ENCODE data around the gene CERS3.
"Not testable (repeated sequence)": the region's sequence is repeated elsewhere in the genome, so short reads cannot be mapped to it uniquely, and the experiment has no call there.

The CERS3 gene

DNA sequence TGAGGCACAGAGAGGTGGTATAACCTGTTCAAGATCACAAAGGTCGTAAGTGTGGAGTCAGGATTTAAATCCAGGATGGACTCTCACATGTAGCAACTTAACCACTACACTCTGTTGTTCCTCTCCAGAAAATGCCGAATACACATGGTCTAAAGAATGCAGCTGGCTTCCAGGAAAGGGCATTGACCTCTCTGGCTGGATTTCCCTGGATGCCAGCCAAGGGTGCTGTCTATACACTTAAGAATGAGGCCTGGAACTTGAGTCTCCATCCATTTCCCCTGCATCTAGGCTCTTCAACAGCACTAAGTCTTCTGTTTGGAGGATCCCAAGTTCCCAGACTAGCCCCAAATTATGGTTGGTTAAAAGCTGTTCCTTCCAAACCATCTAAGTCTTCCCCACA lies 60.5 kb downstream of the CERS3 start:
- H3K27ac ChIP-seq (ENCODE audit: low read depth, low read length) = no peak overlapping the region
- no peak overlapping the region for H3K4me3 ChIP-seq (ENCODE audit: low read depth, low read length)
- no peaks in the 10 kb centered on the region for H3K36me3 ChIP-seq (ENCODE audit: insufficient read depth, low read length)
- no peaks in the 10 kb centered on the region for H3K4me1 ChIP-seq (ENCODE audit: control insufficient read depth, insufficient read depth, low read length, unreplicated experiment)
- H2AFZ ChIP-seq (ENCODE audit: low read length, unreplicated experiment) = no peak overlapping the region
- H3K79me2 ChIP-seq (ENCODE audit: control insufficient read depth, insufficient read depth, low read length, unreplicated experiment) = no peaks in the 10 kb centered on the region
- no peaks in the 10 kb centered on the region for H3K27me3 ChIP-seq (ENCODE audit: insufficient read depth, low read length)

- H3K27ac ChIP-seq (ENCODE audit: low read depth, low read length) = no peak overlapping the region
- no peak overlapping the region for H2AFZ ChIP-seq (ENCODE audit: low read length, unreplicated experiment)
- H3K36me3 ChIP-seq (ENCODE audit: insufficient read depth, low read length) = no peaks in the 10 kb centered on the region
- no peaks in the 10 kb centered on the region for H3K4me1 ChIP-seq (ENCODE audit: control insufficient read depth, insufficient read depth, low read length, unreplicated experiment)
- H3K4me3 ChIP-seq (ENCODE audit: low read depth, low read length) = no peak overlapping the region
- H3K79me2 ChIP-seq (ENCODE audit: control insufficient read depth, insufficient read depth, low read length, unreplicated experiment) = no peaks in the 10 kb centered on the region
- H3K27me3 ChIP-seq (ENCODE audit: insufficient read depth, low read length) = no peaks in the 10 kb centered on the region
Observed at GRCh38 chr15:100466073-100466472, 62.7 kb downstream of the CERS3 start.

GRCh38 chr15:100464888-100465287 lies 63.9 kb downstream of the CERS3 start:
- H3K4me1 ChIP-seq (ENCODE audit: control insufficient read depth, insufficient read depth, low read length, unreplicated experiment) = no peaks in the 10 kb centered on the region
- H3K27me3 ChIP-seq (ENCODE audit: insufficient read depth, low read length) = no peaks in the 10 kb centered on the region
- no peak overlapping the region for H2AFZ ChIP-seq (ENCODE audit: low read length, unreplicated experiment)
- H3K27ac ChIP-seq (ENCODE audit: low read depth, low read length) = no peak overlapping the region
- no peaks in the 10 kb centered on the region for H3K36me3 ChIP-seq (ENCODE audit: insufficient read depth, low read length)
- no peaks in the 10 kb centered on the region for H3K79me2 ChIP-seq (ENCODE audit: control insufficient read depth, insufficient read depth, low read length, unreplicated experiment)
- H3K4me3 ChIP-seq (ENCODE audit: low read depth, low read length) = no peak overlapping the region

DNA sequence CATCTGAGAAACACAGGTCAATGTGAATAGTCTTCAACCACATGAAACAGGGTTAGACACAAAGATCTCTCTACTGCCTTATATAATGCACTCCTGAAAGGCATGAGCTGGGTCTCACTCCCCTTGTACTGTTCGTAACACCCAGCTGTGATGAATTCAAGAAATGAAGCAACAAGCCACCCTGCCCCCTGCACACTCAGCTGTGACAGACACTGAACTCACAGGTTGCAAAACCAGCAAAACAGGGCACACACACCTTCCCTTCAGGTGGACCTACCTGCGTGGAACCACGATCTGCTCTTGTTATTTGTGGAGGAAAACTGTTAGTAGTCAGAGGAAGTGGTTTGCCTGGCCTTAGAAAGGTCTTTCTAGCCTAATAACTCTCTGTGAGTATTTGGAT lies 64.5 kb downstream of the CERS3 start:
- H3K27me3 ChIP-seq (ENCODE audit: insufficient read depth, low read length) = no peaks in the 10 kb centered on the region
- H2AFZ ChIP-seq (ENCODE audit: low read length, unreplicated experiment) = no peak overlapping the region
- no peak overlapping the region for H3K4me3 ChIP-seq (ENCODE audit: low read depth, low read length)
- no peak overlapping the region for H3K27ac ChIP-seq (ENCODE audit: low read depth, low read length)
- H3K79me2 ChIP-seq (ENCODE audit: control insufficient read depth, insufficient read depth, low read length, unreplicated experiment) = no peaks in the 10 kb centered on the region
- H3K36me3 ChIP-seq (ENCODE audit: insufficient read depth, low read length) = no peaks in the 10 kb centered on the region
- H3K4me1 ChIP-seq (ENCODE audit: control insufficient read depth, insufficient read depth, low read length, unreplicated experiment) = no peaks in the 10 kb centered on the region

DNA sequence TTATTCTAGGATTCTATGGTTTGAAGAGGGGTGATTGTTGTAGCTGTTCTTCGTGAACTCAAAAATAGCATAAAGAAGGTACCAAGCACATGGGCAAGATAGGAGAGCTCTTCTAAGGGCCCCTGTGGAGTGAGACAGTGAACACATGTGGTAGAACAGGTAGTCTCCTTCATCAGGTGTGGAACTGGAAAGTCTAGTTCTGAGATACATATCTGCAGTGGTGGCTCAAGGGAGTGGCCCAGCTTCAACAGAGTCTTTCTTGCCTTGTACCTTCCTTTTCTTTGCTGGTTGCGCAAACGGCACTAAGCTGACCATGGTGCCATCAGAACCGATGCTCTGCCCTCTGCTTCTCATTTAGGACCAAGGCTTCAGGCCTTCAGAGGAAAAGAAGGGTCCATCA lies 65.2 kb downstream of the CERS3 start:
- Histone ChIP-seq H2AFZ (ENCODE audit: low read length, unreplicated experiment) (no peak overlapping the region), H3K79me2 (ENCODE audit: control insufficient read depth, insufficient read depth, low read length, unreplicated experiment) (no peaks in the 10 kb centered on the region), H3K27ac (ENCODE audit: low read depth, low read length) (no peak overlapping the region), H3K4me3 (ENCODE audit: low read depth, low read length) (no peak overlapping the region), H3K27me3 (ENCODE audit: insufficient read depth, low read length) (no peaks in the 10 kb centered on the region), H3K4me1 (ENCODE audit: control insufficient read depth, insufficient read depth, low read length, unreplicated experiment) (no peaks in the 10 kb centered on the region), H3K36me3 (ENCODE audit: insufficient read depth, low read length) (no peaks in the 10 kb centered on the region)

DNA sequence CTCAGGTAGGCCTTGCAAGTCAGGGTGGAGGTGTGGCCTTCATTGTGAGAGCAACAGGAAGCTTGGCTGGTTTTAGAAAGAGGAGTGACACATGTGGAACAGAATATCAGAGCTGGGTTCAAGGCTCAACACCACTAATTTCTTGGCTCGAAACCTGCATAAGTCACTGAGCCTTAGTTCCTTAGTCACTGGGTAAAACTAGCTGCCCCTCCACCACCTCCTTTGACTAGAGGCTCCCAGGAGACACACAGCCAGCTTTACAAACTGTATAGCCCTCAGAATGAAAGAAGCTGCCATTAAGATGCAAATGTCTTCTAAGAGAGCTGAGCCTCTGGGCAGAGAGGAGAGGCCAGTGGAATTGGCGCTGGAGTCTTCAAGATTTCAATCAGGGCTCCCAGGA lies 67.7 kb downstream of the CERS3 start:
- Histone ChIP-seq H2AFZ (ENCODE audit: low read length, unreplicated experiment) (no peak overlapping the region), H3K79me2 (ENCODE audit: control insufficient read depth, insufficient read depth, low read length, unreplicated experiment) (no peaks in the 10 kb centered on the region), H3K4me1 (ENCODE audit: control insufficient read depth, insufficient read depth, low read length, unreplicated experiment) (no peaks in the 10 kb centered on the region), H3K4me3 (ENCODE audit: low read depth, low read length) (no peak overlapping the region), H3K36me3 (ENCODE audit: insufficient read depth, low read length) (no peaks in the 10 kb centered on the region), H3K27ac (ENCODE audit: low read depth, low read length) (no peak overlapping the region), H3K27me3 (ENCODE audit: insufficient read depth, low read length) (no peaks in the 10 kb centered on the region)

DNA sequence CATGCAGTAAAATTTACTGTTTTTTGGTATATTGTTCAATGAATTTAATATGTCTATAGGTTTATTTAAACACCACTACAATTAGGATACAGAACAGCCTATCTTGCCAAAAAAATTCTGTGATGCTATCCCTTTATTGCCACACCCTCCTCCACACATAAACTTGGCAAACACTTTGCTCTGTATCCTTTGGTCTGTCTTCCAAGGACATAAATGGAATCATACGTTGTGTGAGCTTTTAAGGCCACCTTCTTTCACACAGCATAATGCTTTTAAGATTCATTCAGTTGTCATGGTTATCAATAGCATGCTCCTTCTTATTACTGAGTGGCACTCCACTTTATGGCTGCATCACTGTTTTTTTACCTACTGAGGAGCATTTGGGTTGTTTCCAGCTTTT lies 71.5 kb downstream of the CERS3 start:
- Histone ChIP-seq H3K4me1 (ENCODE audit: control insufficient read depth, insufficient read depth, low read length, unreplicated experiment) (no peaks in the 10 kb centered on the region), H3K4me3 (ENCODE audit: low read depth, low read length) (no peak overlapping the region), H3K36me3 (ENCODE audit: insufficient read depth, low read length) (no peaks in the 10 kb centered on the region), H3K27ac (ENCODE audit: low read depth, low read length) (no peak overlapping the region), H3K27me3 (ENCODE audit: insufficient read depth, low read length) (no peaks in the 10 kb centered on the region), H3K79me2 (ENCODE audit: control insufficient read depth, insufficient read depth, low read length, unreplicated experiment) (no peaks in the 10 kb centered on the region), H2AFZ (ENCODE audit: low read length, unreplicated experiment) (no peak overlapping the region)

DNA sequence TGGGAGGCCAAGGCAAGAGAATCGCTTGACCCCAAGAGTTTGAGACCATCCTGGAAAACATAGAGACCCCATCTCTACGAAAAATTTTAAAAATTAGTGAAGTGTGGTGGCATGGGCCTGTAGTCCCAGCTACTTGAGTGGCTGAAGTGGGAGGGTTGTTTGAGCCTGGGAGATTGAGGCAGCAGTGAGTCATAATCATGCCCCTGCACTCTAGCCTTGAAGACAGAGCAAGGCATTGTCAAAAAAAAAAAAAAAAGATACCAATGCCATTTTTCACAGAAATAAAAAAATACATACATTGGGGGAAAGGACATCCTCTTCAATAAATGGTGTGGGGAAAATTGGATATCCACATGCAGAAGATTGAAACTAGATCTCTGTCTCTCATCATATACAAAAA lies 74.6 kb downstream of the CERS3 start:
- Histone ChIP-seq H2AFZ (ENCODE audit: low read length, unreplicated experiment) (no peak overlapping the region), H3K36me3 (ENCODE audit: insufficient read depth, low read length) (no peaks in the 10 kb centered on the region), H3K4me1 (ENCODE audit: control insufficient read depth, insufficient read depth, low read length, unreplicated experiment) (no peaks in the 10 kb centered on the region), H3K79me2 (ENCODE audit: control insufficient read depth, insufficient read depth, low read length, unreplicated experiment) (no peaks in the 10 kb centered on the region), H3K27ac (ENCODE audit: low read depth, low read length) (no peak overlapping the region), H3K4me3 (ENCODE audit: low read depth, low read length) (no peak overlapping the region), H3K27me3 (ENCODE audit: insufficient read depth, low read length) (no peaks in the 10 kb centered on the region)

DNA sequence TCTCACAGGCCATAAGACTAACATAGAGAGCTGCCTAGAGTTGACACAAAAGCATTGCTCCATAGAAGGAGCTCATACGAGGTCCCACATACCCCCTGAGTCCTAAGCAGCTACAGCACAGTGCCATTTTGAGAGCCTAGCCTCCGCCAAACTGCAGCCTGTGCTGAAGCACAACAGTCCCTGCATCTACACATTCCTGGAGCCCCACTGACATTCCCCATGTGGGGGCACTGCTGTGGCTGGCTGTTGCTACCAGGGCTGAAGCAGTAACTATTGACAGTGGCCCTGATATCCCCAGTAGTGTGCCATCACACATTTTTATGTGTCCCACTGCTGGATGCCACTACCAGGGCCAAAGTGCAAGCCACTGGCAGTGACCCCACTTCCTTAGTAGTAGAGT lies 80.3 kb downstream of the CERS3 start:
- Histone ChIP-seq H3K4me1 (ENCODE audit: control insufficient read depth, insufficient read depth, low read length, unreplicated experiment) (no peaks in the 10 kb centered on the region), H3K36me3 (ENCODE audit: insufficient read depth, low read length) (no peaks in the 10 kb centered on the region), H2AFZ (ENCODE audit: low read length, unreplicated experiment) (no peak overlapping the region), H3K79me2 (ENCODE audit: control insufficient read depth, insufficient read depth, low read length, unreplicated experiment) (no peaks in the 10 kb centered on the region), H3K27me3 (ENCODE audit: insufficient read depth, low read length) (no peaks in the 10 kb centered on the region), H3K4me3 (ENCODE audit: low read depth, low read length) (no peak overlapping the region), H3K27ac (ENCODE audit: low read depth, low read length) (no peak overlapping the region)

DNA sequence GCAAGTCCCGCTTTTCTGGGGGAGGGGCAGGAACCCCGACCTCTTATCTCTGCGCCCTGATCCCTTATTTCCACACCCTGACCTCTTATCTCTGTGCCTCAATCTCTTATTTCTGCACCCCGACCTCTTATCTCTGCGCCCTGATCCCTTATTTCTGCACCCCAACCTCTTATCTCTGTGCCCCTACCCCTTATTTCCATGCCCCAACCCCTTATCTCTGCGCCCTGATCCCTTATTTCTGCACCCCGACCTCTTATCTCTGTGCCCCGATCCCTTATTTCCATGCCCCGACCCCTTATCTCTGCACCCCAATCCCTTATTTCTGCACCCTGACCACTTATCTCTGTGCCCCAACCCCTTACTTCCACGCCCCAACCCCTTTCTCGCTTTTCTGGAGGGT lies 87.7 kb downstream of the CERS3 start:
- not testable (repeated sequence) for H3K27ac ChIP-seq (ENCODE audit: low read depth, low read length); H3K36me3 ChIP-seq (ENCODE audit: insufficient read depth, low read length); H3K79me2 ChIP-seq (ENCODE audit: control insufficient read depth, insufficient read depth, low read length, unreplicated experiment); H3K4me1 ChIP-seq (ENCODE audit: control insufficient read depth, insufficient read depth, low read length, unreplicated experiment); H2AFZ ChIP-seq (ENCODE audit: low read length, unreplicated experiment); H3K4me3 ChIP-seq (ENCODE audit: low read depth, low read length); H3K27me3 ChIP-seq (ENCODE audit: insufficient read depth, low read length)

GRCh38 chr15:100439514-100439913 lies 89.2 kb downstream of the CERS3 start:
- H3K36me3 ChIP-seq (ENCODE audit: insufficient read depth, low read length) = no peaks in the 10 kb centered on the region
- H3K4me3 ChIP-seq (ENCODE audit: low read depth, low read length) = no peak overlapping the region
- no peak overlapping the region for H2AFZ ChIP-seq (ENCODE audit: low read length, unreplicated experiment)
- H3K27me3 ChIP-seq (ENCODE audit: insufficient read depth, low read length) = no peaks in the 10 kb centered on the region
- no peak overlapping the region for H3K27ac ChIP-seq (ENCODE audit: low read depth, low read length)
- H3K4me1 ChIP-seq (ENCODE audit: control insufficient read depth, insufficient read depth, low read length, unreplicated experiment) = no peaks in the 10 kb centered on the region
- no peaks in the 10 kb centered on the region for H3K79me2 ChIP-seq (ENCODE audit: control insufficient read depth, insufficient read depth, low read length, unreplicated experiment)

DNA sequence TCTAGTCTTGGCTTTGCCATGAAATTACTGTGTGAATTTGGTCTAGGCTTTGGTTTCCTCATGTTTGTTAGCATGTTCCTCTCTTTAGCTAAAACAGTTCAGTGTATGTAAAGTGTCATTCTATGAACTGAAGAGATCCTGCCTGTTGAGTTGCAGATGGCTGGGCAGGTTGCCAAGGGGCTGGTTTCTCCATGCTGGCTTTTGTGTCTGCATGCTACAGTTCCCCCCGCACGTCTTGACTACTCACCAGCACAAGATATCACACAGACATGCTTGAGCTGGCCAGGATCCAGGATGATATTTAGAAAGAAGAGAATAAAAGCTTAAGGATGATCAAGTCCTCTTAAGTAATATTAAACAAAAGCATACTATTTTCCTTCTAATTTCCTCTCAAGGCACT lies 90.2 kb downstream of the CERS3 start:
- Histone ChIP-seq H3K27me3 (ENCODE audit: insufficient read depth, low read length) (no peaks in the 10 kb centered on the region), H3K4me3 (ENCODE audit: low read depth, low read length) (no peak overlapping the region), H2AFZ (ENCODE audit: low read length, unreplicated experiment) (no peak overlapping the region), H3K4me1 (ENCODE audit: control insufficient read depth, insufficient read depth, low read length, unreplicated experiment) (no peaks in the 10 kb centered on the region), H3K36me3 (ENCODE audit: insufficient read depth, low read length) (no peaks in the 10 kb centered on the region), H3K27ac (ENCODE audit: low read depth, low read length) (no peak overlapping the region), H3K79me2 (ENCODE audit: control insufficient read depth, insufficient read depth, low read length, unreplicated experiment) (no peaks in the 10 kb centered on the region)

All from ACC112 (cell line).